GF-D8 (cell line): ENCODE measurements around the gene EGLN1.

ENCODE experiments used
- DNase-seq: peaks from one replicate; lab custom pipeline; 2025; lab: John Stamatoyannopoulos, UW

Gene EGLN1

GRCh38 chr1:231396643-231397042, 25.4 kb downstream of the EGLN1 start:
- DNase-seq: no peak

GRCh38 chr1:231395998-231396390, 26.1 kb downstream of the EGLN1 start:
- no peak for DNase-seq

- no peak for DNase-seq
Observed at GRCh38 chr1:231395076-231395997, 26.8 kb downstream of the EGLN1 start.

DNA sequence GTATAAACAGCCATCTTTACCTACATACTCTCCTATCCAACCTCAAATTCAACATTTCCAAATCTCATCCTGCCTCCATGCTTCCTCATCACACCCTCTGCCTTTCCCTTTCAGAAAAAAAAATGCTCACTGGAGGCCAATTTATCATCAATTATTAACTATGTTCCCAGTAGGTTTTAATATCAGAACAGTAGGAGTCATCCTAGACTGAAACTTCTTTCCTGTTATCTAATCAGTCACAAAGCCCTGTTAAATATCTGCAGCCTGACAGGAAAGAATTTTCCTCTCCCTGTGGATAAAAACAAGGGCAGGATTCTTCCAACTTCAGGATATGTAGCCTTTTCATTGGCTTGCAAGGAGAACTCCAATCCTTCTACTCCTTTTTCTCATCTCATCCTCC, 28.4 kb downstream of the EGLN1 start:
- no peak for DNase-seq

DNA sequence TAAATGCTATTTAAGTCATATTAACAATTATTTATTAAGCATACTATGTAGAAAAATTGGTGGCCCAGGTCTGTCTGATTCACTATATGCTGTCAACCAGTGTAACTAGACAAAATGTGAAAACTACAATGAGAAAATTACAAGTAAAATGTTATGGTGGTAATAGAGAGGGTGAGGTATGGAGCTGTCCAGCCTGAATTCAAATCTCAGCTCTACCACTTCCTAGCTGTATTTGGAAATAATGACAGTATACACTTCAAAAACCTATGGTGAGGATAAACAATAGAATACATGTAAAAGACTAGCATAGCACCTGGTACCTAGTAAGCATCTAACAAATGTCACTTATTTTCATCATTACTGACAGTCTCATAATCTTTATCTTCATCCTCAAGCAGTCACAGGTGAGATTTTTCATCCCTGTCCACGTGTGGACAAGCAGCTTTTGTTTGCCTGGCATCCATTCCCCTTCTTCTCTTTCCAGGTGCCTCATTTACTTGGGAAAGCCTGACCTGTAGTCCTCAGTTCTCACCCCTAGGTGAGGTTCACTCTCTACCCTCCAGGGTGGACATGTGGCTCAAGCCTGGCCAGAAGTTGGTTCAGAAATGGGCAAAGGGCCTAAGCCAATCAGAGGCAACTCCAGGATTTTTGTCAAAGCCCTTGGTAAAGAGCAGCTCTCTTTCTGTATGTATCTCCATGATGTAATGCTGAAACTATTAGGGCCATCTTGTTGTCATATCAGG, 29.5 kb downstream of the EGLN1 start:
- DNase-seq: no peak

DNA sequence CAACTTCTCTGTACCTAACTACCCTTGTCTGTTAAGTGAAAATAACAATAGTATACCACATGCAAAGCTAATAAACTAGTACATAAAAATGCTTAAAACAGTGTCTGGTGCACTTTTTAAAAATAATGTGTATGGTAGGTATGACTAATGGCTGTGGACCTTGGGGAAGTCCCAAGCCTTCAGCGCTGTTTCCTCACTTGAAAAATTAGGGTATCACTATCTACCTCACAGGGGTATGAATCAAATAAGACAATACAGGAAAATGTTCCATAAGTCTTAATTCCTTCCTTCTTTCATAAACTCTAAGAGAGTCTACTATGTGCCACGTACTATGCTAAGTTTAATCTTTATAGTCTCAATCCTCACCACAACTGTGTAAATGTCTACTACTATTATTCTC, 32.0 kb downstream of the EGLN1 start:
- DNase-seq: no peak

DNA sequence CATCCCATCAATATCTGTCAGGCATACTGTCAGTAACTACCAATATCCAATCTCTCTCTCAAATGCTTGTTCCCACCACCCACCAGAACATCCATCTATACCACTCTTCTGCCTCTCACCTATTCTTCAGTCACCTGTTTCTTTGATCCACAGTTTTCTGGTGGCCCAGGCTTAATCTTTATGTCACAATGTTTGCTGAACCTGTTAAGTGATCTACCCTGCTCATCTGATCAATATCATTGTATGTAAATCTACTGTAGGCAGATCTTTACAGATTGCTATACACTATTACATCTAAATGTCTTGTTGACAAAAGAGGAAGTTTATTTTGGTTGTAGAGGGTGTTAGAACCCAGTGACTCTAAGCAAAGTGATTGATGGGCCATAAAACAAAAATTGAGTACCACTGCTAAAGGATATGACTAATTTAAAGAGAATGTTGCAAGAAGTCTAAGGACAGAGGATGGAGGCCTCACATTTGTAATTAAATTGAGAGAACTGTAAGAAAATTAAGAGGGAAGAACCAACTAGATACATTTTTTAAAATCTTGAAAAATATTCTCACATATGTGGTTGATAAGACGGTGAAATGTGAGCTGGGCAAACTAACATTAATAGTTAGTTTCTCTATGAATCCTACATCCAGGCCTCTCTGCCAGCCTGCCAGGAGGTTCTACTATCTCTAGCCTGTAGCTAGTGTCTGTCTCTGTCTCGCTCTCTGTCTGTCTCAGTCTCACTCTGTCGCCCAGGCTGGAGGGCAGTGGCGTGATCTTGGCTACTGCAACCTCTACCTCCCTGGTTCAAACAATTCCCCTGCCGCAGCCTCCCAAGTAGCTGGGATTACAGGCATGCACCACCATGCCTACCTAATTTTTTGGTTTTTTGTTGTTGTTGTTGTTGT, 34.1 kb downstream of the EGLN1 start:
- no peak for DNase-seq

DNA sequence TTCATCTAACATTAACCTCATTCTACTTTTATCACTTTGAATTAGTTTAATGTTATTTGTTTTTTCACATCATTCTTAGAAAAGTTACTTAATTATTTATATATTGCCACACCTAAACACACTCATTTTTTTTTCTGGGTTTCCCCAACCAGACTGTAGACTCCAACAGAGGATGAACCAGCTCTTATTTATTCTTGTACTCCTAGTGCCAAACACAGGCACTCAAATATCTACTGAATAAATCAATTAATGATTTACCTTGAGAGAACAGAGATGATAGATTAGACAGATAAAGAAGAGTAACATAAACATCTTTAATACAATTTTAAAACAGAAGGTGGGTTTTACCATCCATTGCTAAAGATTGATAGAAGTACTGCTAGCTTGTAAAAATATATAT, 35.6 kb downstream of the EGLN1 start:
- DNase-seq: no peak

GRCh38 chr1:231385416-231385748, 36.7 kb downstream of the EGLN1 start:
- DNase-seq: no peak

GRCh38 chr1:231384696-231385415, 37.2 kb downstream of the EGLN1 start:
- DNase-seq: no peak

- no peak for DNase-seq
Observed at GRCh38 chr1:231383159-231383860, 38.8 kb downstream of the EGLN1 start.

DNA sequence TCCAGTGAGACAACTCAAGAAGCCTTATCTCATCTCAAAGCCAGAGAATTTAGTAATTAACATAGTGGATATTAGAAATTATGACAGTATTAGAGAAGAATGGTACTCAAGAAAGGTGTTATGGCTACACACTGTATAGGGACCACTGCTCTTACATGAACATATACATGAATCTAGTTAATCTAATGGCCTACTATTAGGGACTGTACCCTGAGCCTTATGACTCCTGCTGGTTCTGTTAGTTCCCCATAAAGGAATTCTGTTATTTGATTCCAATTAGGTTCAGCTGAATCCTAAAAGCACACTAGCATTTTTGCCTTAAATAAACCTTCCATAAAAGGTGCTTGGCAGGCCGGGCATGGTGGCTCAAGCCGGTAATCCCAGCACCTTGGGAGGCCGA, 39.7 kb downstream of the EGLN1 start:
- DNase-seq: no peak

GRCh38 chr1:231381729-231382128, 40.4 kb downstream of the EGLN1 start:
- DNase-seq: no peak

DNA sequence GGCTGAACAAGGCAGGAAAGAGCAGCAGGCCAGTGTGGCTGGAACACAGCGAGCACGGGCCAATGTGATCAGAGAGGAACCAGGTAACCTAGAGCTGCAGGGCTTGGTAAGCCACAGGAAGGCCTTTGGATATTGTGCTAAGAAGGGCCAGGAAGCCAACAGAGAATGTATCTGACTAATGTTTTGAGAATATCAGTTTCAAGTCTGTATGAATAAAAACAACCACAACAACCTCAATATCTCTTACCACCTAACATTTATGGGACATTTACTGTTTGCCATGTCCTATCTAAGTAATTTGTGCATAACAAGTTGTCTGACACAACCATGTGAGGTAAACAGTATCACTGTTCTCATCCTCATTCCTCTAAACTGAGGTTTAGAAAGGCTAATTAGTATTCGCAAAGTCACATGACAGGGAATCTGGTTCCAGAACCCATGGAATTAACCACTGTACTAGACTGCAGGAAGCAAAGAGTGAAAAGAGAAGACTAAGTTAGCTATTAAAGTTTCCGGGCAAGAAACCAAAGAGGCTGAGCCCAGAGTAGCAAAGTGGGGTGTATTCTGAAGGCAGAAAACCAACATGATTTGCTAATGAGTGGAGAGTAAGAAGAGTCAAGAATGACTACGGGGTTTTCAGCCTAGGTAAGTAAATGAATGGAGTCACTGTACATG, 45.1 kb downstream of the EGLN1 start:
- no peak for DNase-seq

GRCh38 chr1:231376101-231376500, 46.0 kb downstream of the EGLN1 start:
- no peak for DNase-seq

DNA sequence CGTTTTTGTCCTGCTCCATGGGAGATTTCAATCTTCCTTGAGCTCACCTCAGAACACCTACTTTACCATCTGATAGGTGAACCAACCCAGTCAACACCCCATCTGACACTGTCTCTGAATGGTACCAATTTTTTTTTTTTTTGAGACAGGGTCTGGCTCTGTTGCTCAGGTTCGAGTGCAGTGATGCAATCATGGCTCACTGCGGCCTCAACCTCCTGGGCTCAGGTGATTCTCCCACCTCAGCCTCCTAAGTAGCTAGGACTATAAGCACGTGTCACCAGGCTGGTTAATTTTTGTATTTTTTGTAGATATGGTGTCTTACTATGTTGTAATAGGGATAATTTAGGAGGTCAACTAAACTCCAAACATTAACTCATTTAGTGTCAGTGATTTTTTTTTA, 47.7 kb downstream of the EGLN1 start:
- no peak for DNase-seq

- no peak for DNase-seq
Observed at GRCh38 chr1:231372501-231372900, 49.6 kb downstream of the EGLN1 start.

DNA sequence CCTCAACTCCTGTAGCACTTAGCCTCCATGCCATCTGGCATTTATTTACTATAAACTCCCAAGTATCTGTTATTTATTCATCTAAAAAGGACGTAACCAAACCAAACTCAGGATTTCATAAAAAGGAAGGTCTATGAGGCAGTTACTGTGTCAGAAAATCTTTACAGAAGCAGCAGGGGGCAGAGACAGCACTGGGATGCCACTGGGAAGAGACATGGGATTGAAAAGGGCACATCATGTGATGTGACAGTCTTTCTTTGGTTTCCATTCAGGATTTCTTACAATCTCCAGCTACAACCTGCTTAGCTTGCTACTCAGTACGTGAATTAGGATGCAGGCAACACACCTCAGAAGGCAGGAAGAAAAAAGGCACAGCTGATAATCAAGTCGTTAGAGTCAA, 52.8 kb downstream of the EGLN1 start:
- DNase-seq: no peak

DNA sequence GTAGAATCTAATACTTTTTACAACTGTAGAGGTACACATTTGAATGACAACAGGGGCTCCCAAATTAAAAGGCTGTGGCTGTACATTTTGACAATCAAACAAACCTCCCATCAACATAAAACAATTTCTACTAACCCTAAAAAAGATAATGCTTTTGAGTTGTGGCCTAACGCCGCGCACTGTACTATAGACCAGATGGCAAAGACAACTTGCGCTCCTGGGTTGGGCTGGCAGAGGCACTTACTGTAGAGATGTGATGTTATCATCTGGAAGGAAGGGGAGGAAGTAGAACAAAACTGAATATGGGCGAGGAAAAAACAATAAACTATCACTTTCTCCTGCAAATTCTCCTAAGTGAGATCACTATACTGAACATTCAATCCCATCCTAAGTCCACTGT, 57.9 kb downstream of the EGLN1 start:
- no peak for DNase-seq

GRCh38 chr1:231363624-231364023, 58.5 kb downstream of the EGLN1 start:
- DNase-seq: no peak

- DNase-seq: no peak
Observed at GRCh38 chr1:231362325-231362724, 59.8 kb downstream of the EGLN1 start.
